Astrocyte of the cerebellum (primary cell): ENCODE measurements around the gene MYO10.

ENCODE experiments used
- DNase-seq: peaks from one replicate; pipeline ENCODE4 v3.0.0-alpha.2; 2011; ENCODE audit warnings: low read depth
- H3K4me3 ChIP-seq: 2 replicates; pipeline ENCODE4 v1.5.1; 2011; ENCODE audit warnings: mild to moderate bottlenecking, low read depth, low read length, moderate library complexity
- in situ Hi-C: cut with HindIII; loops from 2 replicates; pipeline ENCODE4 v1.10.0; 2017; ENCODE audit warnings: low sequenced_read_pairs
- TF ChIP-seq, protein P1 (sequence below): IDR thresholded peaks from 2 replicates; pipeline ENCODE4 v1.5.1; 2012; ENCODE audit warnings: low read length, low read depth, moderate library complexity, mild to moderate bottlenecking; ENCODE audit errors: missing control alignments

The MYO10 gene

GRCh38 chr5:16902846-16903245, 33.2 kb downstream of the MYO10 start:
- in situ Hi-C loops: no loop called here
- no peak overlapping the region for H3K4me3 ChIP-seq
- TF ChIP-seq, protein P1, sequence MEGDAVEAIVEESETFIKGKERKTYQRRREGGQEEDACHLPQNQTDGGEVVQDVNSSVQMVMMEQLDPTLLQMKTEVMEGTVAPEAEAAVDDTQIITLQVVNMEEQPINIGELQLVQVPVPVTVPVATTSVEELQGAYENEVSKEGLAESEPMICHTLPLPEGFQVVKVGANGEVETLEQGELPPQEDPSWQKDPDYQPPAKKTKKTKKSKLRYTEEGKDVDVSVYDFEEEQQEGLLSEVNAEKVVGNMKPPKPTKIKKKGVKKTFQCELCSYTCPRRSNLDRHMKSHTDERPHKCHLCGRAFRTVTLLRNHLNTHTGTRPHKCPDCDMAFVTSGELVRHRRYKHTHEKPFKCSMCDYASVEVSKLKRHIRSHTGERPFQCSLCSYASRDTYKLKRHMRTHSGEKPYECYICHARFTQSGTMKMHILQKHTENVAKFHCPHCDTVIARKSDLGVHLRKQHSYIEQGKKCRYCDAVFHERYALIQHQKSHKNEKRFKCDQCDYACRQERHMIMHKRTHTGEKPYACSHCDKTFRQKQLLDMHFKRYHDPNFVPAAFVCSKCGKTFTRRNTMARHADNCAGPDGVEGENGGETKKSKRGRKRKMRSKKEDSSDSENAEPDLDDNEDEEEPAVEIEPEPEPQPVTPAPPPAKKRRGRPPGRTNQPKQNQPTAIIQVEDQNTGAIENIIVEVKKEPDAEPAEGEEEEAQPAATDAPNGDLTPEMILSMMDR: no peak
- no peak for DNase-seq

DNA sequence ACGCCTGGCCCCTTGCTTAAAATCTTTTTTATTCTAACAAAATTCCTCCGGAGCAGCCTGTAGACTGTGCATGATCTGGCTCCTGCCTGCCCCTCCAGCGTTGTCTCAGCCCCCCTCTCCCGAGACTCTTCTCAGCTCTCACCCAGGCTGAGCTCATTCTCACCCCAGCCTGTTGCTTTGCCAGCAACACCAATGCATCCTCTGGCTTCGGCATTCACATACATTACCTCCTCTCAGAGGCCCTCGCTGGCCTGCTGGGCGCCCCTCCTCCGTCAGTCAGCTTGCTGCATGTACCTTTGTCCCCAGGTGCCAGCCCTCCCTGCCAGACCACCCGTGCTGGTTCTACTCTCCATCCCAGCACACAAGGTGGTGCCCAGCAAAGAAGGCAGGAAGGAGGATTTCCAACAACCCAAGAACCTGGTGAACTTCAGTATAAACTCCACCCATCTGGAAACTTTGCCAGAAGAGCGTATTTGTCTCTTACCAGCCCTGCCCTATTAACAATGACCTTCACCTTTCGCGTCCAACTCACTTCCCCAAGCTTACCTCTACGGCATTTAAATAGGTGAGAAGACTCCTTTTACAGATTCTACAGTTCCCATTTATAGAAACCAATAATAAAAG, 35.0 kb downstream of the MYO10 start:
- in situ Hi-C loops: no loop called here
- no peak for DNase-seq

DNA sequence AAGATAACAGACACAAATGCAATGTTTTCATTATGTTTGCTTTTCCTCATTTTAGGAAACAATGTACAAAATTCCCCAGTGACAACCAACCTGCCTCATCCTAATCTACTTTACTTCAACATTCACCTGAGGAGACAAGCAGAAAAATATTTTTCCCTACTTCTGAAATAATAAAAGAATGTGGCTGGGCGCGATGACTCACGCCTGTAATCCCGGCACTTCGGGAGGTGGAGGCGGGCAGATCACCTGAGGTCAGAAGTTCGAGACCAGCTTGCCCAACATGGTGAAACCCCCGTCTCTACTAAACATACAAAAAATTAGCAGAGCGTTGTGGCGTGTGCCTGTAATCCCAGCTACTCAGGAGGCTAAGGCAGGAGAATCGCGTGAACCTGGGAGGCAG, 36.9 kb downstream of the MYO10 start:
- TF ChIP-seq, protein P1: no peak
- in situ Hi-C loops: no loop called here
- no peak for DNase-seq
- no peak overlapping the region for H3K4me3 ChIP-seq

More for the DNA sequence above, 35.0 kb downstream of the MYO10 start:
- H3K4me3 ChIP-seq: no peak overlapping the region
- TF ChIP-seq, protein P1: no peak

DNA sequence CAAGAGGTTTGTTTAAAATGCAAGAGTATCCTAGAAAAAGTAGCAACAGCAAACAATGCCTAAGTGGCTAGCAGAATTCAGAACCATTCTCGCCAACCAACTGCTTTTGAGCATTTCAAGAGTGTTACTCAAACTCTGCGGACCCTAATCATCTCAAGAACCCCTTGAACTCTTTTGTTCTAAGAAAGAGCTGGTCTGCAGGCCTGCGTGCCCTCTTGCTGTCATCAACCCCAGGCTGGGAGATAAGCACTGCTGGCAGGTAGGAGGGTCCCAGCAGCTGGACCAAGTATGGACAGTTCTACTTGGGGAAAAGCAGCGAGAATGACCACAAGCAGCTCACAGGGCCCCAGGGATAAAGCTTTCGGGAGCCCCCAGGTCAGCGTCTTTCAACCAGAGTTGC, 38.3 kb downstream of the MYO10 start:
- DNase-seq: no peak
- no peak overlapping the region for H3K4me3 ChIP-seq
- TF ChIP-seq, protein P1: no peak
- in situ Hi-C loops: no loop called here

DNA sequence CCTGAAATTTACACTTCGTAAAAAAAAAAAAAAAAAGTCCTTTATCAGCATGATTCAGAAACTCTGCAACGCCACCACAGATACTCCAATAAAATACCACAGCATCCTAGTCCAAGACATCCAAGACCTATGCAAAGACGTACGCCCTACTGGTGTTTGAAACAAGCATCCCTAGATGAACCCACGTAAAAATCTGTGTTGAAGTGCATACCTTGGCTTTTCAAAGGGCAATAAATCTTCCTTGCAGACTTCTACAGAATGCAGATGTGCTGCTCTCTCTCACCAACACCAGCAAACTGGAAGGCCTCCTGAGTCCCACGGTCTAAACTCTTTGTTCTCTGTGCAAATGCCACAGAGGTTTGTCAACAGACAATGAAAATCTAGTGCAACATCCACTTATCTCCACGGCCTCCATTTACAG, 38.8 kb downstream of the MYO10 start:
- H3K4me3 ChIP-seq: no peak overlapping the region
- in situ Hi-C loops: no loop called here
- TF ChIP-seq, protein P1: no peak
- DNase-seq: no peak

DNA sequence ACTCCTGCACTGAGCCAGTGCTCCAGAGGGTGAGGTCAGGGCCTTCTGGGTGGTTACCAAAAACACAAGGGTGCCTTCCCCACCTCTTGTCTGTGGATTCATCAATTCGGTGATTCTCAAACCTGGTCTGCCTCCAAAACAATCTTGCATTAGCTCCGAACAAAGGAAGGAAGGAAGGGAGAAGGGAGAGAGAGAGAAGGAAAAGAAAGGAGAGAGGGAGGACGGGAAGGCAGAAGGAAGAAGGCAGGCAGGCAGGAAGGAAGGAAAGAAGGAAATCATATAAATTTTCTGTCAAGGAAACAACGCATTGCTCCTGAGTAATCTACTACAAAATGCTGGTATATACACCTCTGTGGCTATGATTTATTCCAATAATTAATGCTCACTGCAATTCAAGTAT, 39.3 kb downstream of the MYO10 start:
- no peak overlapping the region for H3K4me3 ChIP-seq
- no peak for DNase-seq
- TF ChIP-seq, protein P1: no peak
- in situ Hi-C loops: no loop called here
